Measurements from ENCODE around the gene PGP.
"Not testable (repeated sequence)": the region's sequence is repeated elsewhere in the genome, so short reads cannot be mapped to it uniquely, and the experiment has no call there.

Gene PGP, protein sequence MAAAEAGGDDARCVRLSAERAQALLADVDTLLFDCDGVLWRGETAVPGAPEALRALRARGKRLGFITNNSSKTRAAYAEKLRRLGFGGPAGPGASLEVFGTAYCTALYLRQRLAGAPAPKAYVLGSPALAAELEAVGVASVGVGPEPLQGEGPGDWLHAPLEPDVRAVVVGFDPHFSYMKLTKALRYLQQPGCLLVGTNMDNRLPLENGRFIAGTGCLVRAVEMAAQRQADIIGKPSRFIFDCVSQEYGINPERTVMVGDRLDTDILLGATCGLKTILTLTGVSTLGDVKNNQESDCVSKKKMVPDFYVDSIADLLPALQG

DNA sequence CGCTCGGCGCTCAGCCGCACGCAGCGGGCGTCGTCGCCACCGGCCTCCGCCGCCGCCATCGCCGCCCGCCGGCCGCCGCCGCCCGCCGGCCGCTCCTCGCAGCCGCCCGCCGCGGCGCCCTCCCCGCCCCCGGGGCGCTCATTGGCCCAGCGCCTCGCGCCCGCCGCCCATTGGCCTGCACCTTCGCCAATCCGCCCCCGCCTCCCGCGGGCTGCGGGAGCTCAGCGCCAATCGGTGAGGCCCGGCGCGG is at the start of gene PGP:
TSS of gene PGP (minus strand) at position 122 of the 250 bp plus-strand sequence. CDS start at position 59, 63 bp downstream.
- no peak for DNase-seq (ENCODE audit: low read depth in 2 of 2)

DNA sequence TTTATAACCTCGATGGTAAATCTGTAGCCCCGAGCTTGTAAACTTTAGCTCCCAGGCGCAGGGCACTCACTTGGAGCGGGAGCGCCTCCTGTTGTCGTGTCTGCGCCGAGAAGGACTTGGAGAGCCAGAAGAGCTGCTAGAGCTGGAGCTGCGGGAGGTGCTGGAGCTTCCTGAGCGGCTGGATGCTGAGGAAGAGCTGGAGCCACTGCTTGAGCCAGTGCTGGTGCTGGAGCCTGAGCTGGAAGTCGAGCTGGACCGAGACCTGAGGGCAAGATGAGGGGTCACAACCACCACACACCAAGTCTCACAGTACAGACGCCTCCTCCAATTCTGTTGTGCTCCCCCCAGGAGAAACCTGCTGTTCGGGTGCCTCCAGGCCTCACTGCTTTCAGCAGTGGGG is 48.4 kb upstream of the PGP start:
- not testable (repeated sequence) for DNase-seq (ENCODE audit: low read depth in 2 of 2)

DNA sequence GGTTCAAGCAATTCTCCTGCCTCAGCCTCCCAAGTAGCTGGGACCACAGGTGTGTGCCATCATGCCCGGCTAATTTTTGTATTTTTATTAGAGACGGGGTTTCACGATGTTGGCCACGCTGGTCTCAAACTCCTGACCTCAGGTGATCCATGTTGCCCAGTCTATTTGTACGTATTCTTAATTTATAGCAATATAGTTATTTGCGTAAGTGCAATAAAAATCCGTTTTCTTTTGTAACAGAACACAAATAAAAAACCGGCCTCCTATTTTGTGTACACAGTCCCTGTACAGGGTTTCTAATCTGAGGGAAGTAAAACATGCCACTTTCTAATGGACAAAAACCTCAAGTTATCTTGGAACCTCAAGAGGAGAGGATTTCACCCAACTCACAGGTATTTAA is 45.6 kb upstream of the PGP start:
- no peak for DNase-seq (ENCODE audit: low read depth in 2 of 2)

DNA sequence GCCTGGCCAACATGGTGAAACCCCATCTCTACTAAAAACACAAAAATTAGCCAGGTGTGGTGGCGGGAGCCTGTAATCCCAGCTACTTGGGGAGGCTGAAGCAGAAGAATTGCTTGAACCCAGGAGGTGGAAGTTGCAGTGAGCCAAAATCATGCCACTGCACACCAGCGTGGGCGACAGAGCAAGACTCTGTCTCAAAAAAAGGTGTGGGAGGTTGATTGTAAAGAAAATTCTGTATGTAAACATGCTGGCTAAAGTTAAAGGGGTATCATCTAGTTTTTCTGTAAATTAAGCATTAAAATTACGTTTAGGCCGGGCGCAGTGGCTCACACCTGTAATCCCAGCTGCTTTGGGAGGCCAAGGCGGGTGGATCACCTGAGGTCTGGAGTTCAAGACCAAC is 43.9 kb upstream of the PGP start:
- not testable (repeated sequence) for DNase-seq (ENCODE audit: low read depth in 2 of 2)

DNA sequence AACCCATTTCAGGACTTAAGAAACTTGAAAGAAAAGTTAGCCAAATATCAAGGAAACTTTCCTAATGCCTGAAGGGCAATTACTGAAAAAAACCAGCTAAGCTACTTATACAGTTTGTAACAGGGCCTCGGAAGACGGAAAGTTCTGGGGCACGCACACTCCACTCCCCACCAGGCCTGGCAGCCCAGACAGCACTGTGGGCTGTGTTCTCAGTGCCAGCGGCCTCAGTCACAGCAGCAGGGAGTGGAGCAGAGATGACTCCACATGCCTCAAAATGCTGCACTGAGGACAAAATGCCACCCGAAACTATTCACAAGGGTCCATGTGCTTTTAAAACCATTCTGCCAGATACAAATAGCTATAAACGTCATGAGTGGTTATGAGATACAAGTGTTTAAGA is 43.1 kb upstream of the PGP start:
- no peak for DNase-seq (ENCODE audit: low read depth in 2 of 2)

DNA sequence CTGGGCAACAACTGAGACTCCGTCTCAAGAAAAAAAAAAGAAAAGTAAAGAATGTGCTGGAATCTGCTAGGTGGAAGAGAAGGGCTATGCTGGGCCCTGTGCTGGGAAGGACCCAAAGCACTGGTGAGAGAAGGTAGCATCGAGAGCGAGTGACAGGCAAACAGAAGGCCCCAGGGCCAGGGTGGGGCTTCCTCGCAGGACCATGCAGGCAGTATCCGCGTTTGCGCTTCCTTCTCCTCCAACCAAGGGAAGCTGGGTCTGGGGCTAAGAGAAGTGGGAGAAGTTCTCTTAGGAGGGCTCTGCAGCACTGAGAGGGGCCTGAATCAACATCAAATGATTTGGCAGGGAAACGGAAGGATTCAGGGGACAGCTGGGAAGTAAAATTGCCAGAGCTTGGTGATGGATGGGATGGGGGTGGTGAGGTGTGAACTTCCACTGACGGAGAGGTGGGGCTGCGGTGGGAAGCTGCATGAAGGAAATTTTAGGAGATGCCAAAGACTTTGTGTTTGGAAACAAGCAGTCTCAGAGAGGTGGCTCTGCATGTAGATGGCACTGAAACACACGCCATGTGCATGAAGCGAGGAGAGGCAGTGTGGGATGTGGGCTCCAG is 42.0 kb upstream of the PGP start:
- DNase-seq (ENCODE audit: low read depth in 2 of 2): no peak

DNA sequence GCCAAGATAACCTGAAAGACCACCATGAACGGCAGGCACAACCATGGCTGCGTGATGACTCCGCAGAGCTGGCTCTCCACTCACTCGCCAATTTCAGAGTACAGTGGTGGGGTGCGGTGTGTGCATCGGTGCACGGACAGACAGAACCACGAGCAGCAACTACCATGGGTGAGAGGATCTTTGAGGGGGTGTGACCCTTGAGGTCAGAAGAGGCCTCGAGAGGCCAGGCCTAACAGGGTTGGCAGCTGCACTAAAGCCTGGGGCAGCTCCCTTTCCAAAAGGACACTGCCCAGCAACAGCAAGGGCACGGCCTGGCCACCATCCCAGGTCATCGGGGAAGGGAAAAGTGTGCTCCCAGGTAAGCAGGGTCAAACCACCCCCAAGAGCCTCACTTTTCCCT is 38.7 kb upstream of the PGP start:
- DNase-seq (ENCODE audit: low read depth in 2 of 2): no peak

DNA sequence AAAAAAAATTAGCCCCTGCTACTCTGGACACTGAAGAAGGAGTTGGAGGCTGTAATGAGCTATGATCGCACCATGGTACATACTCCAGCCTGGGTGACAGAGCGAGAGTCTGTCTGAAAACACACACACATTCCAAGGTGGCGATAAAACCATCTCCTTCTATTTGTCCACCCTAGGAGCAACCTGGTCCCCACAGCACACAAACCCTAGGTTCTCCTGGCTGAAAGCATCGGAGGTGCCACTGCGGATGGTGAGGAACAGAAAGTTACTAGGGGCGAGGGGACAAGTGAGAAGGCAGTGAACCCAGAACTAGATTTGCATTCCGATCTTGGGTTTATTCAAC is 38.1 kb upstream of the PGP start:
- DNase-seq (ENCODE audit: low read depth in 2 of 2): no peak

DNA sequence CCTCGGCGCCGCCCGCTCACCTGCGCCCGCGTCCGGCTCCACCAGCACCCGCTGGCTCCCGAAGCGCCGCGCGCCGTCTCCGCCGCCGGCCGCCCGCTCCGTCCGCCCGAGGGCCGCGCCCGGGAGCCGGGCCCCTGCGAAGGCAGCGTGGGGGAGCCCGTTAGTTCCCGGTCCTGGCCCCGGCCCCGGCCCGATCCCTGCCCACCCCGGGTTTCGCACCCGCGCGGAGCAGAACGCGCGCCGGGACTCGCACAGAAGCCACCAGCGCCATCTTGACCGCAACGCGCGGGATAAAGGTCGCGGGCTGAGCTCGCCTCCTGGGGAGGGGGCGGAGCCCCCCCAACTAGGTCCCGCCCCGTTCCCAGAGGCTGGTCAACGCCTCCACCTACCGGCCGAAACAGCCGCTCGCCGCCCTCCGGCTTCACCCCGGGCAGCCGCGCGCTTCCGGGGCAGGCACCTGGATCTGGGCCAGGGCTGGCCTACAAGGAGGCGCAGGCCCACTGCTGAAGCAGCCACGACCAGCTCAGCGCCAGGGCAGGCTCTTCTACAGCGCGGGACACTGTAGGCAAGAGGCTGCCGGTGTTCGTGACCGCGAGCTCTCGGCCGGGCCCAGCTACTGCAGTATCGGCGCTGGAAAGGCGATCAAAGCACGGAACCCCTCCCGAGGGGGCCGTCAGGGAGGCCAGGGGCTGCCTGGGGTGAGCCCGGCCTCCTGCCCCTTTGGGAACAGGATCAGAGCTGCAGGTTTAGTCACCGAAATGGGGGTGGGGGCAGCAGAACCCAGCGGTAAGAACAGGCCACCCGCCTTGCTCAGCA is 36.9 kb upstream of the PGP start, which contains the start of gene ECI1:
TSS of gene ECI1 (minus strand) at position 292 of the 816 bp plus-strand sequence. CDS start at position 271, 21 bp downstream.
- peak; percentile 58 to 76 for DNase-seq (ENCODE audit: low read depth in 2 of 2)

DNA sequence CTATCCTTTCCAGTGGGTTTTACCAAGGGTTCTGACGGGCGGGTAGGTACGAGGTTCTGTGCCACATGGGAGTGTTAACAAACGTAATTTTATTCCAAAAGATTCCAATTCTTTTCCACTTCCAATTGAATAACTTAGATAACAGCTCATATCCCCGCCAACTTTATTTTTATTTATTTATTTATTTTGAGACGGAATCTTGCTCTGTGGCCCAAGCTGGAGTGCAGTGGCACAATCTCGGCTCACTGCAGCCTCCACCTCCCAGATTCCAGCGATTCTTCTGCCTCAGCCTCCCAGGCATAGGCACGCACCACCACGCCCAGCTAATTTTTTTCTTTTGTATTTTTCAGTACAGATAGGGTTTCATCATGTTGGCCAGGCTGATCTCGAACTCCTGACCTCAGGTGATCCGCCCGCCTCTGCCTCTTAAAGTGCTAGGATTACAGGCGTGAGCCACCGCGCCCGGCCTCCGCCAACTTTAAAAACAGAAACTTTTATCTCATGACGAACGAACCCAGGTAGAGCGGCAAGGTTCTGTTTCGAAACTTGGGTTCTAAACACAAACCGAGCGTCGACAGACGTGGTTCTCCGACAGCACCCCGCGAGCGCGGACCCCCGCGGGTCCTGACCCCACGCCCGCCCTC is 36.1 kb upstream of the PGP start:
- peak; percentile 24 to 32 for DNase-seq (ENCODE audit: low read depth in 2 of 2)

DNA sequence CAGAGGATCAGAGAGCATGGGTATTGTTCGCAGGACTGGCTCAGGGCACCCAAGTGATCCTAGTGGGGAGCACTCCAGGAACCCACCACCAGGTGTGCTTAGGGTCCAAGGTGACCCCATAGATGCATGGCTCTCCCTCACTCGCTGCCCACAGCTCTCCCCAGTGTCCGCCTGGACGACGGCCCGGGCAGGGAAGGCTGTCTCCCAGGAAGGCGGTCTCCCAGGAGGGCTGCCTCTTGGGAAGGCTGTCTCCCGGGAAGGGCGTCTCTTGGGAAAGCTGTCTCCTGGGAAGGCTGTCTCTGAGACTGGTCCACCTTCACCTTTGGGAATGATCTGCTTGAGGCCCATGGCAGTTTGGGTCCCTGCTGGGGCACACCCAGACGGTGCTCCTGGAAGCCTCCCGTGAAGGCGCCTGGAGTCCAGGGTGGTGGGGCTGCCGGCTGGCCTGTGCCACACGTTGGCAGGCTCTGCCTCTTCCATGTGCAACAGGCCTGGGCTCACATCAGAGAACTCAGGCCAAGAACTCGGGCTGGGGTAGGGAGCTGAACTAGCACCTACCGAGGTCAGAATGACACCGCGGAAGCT is 31.8 kb upstream of the PGP start:
- DNase-seq (ENCODE audit: low read depth in 2 of 2): no peak

DNA sequence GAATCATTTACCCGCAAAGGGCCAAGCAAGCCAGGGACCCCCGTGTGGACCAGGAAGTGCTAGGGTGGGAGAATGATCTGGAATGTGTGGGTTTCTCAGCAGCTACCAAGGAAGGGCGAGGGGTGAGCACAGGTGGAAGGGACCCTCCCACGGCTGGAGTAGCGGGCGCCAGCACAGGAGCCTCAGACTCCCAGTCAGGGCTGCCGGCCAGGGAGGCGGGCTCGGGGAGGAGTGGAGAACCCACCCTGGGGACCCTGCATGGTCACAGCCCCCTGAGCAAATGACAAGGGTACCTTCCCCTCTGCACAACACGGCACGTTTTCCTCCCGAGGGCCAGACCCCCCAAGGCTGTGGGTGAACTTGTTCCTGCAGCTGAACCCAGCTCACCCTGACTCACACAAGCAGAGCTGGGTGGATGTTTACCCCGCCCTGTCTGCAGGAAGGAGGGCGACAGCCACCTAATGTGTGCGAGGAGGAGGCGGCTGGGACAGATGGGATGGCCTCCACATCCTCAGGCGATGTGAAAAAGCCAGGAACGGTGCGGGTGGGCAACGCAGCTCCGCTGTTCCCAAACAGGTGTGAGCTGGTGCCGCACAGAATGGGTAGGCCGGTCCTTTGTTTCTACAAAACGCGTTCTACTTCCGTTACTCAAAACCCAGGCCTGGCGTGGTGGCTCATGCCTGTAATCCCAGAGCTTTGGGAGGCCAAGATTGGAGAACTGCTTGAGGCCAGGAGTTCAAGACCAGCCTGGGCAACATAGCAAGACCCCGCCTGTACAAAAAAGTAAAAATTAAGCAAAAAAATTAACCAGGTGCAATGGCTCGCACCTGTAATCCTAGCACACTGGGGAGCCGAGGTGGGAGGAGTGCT is 30.5 kb upstream of the PGP start:
- DNase-seq (ENCODE audit: low read depth in 2 of 2): no peak

DNA sequence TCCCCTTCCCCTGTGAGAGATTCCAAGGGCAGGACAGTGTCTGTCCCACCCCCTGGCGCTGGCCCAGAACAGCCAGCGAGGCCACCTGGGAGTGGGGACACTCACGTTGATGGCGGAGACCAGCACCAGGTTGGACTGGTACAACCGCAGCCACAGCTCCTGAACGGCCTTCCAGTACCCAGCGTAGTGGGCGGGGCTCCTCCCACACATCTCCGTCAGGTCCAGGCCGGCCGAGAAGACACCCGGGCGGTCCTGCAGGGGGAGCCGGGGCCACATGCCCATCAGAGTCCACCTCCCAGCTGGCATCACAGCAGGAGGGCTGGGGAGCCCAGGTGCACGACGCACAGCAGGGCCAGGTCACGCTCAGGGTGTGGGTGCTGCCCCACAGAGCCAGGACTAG is 29.7 kb upstream of the PGP start:
- no peak for DNase-seq (ENCODE audit: low read depth in 2 of 2)

DNA sequence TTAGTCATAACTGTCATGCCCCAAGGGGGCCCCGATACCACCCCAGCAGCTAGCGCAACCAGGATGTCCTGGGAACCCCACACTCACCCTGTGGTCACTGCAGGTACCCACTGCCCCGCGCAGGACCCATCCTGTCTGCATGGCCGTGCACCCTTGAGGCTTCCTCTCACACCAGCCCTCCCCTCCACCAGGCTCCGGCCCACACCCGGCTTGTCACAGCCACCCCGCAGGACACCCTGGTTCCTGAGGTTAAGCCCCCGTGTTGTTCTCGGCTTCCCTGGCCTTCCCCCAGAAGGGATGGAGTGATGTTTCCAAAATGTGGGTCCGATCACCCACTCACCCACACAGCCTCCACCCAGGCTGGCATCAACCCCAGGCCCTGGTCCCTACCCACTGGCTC is 29.1 kb upstream of the PGP start:
- no peak for DNase-seq (ENCODE audit: low read depth in 2 of 2)

DNA sequence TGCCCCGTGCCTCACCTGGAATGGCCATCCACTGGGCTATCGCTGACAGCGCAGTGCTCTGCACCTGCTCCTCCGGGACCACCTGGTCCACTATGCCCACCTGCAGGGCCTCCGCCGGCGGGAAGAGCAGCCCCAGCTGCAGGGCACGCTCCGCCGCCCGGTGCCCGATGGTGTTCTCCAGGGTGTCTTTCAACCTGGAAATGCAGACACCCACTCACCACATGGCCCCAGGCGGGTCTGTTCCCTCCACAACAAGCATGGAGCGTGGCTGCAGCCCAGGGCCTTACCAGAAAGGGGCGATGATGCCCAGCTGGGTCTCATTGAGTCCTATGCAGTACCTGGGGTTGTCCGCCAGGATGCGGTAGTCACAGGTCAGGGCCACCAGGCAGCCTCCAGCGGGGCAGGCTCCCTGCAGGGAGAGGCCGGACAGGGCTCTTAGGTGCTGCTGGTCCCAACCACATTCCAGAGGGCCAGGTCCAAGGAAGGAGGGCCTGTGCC is 28.4 kb upstream of the PGP start:
- no peak for DNase-seq (ENCODE audit: low read depth in 2 of 2)

DNA sequence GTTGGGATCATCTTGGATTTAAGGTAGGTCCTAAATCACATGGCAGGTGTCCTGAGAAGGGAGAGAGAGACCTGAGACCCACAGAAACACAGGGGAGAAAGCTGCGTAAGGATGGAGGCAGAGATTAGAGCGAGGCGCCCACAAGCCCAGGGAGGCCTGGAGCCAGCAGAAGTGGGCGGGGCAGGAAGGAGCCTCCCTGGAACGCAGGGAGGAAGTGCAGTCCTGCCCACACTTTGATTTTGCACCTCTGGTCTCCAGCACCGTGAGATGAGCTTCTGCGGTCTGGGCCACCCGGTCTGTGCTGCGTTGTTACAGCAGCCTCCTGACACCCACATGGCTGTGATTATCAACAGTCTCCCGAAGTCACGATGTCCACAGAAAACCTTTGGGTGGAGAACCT is 28.0 kb upstream of the PGP start:
- no peak for DNase-seq (ENCODE audit: low read depth in 2 of 2)

DNA sequence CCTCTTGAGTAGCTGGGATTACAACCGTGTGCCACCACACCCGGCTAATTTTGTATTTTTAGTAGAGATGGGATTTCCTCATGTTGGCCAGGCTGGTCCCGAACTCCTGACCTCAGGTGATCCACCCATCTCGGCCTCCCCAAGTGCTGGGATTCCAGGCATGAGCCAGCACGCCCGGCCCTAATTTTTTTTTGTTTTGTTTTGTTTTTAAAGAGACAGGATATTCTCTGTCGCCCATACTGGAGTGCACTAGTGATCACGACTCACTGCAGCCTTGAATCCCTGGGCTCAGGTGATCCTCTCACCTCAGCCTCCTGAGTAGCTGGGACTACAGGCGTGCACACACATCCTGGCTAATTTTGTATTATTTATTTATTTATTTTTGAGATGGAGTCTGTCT is 25.7 kb upstream of the PGP start:
- not testable (repeated sequence) for DNase-seq (ENCODE audit: low read depth in 2 of 2)

DNA sequence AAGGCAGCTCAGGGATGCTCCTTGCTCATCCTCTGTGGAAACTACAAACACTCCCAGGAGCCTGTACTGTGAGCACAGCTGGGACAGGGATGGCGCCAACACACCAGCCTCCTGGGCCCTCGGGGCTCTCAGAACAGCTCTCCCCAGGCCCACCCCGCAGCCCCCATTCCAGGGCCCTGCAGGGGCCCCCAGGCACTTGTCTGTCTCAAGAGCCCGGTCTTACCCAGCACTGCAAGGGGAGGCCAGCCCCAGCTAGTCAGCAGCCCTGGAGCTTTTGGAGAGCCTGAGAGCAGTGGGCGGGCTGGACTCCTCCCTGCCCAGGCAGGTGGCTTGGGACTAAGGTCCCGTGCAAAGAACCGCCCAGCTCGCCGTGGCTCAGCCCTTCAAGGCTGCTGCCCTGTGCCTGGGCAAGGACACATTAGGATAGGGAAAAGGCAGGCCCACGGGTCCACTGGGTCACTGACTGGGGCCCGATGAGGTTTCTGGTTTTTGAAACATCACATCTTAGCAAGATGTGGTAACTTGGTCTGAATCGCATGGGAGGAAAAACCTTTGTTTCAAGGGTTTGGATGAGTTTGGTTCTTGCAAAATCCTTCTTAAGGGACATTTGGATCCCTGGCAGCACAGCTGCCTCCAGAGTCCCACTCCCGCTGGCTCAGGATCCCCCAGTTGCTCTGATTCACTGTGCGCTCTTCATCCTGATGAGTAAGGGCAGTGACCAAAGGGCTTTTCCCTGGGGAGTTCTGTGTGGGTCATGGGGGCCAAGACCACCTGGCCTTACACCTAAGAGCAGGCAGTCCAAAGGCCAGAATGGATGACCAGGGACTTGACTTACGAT is 24.4 kb upstream of the PGP start:
- DNase-seq (ENCODE audit: low read depth in 2 of 2): no peak

DNA sequence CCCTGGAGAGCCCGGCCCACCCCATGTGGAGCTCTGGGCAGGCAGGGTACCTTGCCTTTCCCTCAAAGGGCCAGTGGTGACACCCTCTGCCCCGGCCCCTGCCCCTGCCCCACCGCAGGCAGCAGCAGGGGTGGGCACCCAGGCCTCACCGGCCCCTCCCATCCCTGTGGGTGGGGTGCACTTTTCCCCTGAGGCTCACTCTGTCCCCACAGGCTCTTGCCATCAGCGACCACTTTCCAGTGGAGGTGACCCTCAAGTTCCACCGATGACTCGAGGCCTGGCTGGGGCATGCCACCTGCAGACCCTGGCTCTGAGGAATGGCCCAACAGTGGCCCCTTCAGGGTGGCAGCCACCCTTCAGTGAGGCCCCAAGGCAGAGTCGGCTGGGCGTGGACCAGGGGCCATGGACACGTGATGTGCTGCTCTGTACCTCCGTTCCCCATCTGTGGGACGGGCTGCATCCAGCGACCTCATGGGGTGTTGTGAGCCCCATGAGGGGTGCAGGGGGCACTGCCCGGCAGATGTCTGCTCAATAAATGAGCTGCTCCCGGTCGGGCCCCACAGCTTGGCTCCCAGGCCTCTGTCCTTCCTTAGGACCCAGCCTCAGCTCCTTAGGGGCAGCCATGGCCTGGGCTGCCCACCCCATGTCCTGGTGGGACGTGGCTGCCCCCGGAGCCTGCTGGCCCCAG is 23.7 kb upstream of the PGP start:
- no peak for DNase-seq (ENCODE audit: low read depth in 2 of 2)
